GM13976 (cell line): ENCODE data around the gene ERLIN1.
A peak's percentile ranks its signal among the peaks of the same experiment; 100 is the strongest.

Experiments
- DNase-seq: peaks from one replicate; pipeline ENCODE4 v3.0.0; 2012; ENCODE audit warnings: low spot score
- in situ Hi-C: fragments of 300-500 bp; cut with MboI; formaldehyde crosslinking; loops from one replicate; pipeline ENCODE4 v1.12.0; 2022; ENCODE audit warnings: low sequenced_read_pairs, mixed read lengths, inconsistent platforms; ENCODE audit not compliant: unreplicated experiment
- TF ChIP-seq, protein P1 (sequence below): IDR thresholded peaks from 2 replicates; pipeline ENCODE4 v1.5.1; 2012; ENCODE audit warnings: borderline replicate concordance, mild to moderate bottlenecking; ENCODE audit not compliant: insufficient read depth; ENCODE audit errors: extremely low read depth, missing control alignments, control extremely low read depth

Gene ERLIN1

GRCh38 chr10:100151723-100152300 lies 34.0 kb downstream of the ERLIN1 start:
- in situ Hi-C loops: no loop called here

DNA sequence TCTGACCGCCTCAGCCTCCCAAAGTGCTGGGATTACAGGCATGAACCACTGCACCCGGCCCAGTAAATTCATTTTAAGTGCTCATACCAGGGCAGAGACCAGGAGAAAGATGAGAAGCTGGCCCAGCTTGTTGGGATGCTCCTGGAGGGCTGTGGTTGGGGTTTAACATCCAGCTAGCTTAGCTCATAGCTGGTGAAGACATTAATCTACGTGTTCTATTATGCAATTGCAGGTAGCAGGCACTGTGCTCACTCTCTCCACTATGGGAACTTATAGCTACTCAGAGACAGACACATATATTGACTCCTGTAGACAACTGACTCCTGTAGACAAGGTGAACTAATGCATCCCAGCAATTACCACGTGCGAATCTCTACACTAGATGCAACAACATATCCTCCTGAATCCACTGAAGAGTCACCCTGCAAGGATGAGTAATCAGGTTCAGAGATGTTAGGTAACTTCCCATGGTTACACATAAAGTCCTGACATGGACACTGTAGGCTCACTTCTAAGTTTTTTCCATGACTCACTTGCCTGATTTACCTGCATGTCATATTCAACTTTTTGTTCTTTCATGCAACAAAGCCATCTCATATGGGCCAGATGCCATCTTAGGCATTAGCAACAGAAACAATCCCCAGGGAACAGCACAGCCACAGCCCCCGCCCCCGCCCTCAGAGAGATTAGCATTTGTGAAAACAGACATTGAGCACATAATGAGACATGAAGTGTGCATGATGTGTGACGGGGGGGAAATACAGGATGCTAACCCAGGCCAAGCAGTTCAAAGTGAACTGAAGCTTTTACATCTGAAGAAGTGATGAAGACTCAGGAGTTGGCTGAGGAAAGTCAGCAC lies 37.2 kb downstream of the ERLIN1 start:
- DNase-seq: peak; percentile 64
- in situ Hi-C loops: no loop called here
- TF ChIP-seq, protein P1, sequence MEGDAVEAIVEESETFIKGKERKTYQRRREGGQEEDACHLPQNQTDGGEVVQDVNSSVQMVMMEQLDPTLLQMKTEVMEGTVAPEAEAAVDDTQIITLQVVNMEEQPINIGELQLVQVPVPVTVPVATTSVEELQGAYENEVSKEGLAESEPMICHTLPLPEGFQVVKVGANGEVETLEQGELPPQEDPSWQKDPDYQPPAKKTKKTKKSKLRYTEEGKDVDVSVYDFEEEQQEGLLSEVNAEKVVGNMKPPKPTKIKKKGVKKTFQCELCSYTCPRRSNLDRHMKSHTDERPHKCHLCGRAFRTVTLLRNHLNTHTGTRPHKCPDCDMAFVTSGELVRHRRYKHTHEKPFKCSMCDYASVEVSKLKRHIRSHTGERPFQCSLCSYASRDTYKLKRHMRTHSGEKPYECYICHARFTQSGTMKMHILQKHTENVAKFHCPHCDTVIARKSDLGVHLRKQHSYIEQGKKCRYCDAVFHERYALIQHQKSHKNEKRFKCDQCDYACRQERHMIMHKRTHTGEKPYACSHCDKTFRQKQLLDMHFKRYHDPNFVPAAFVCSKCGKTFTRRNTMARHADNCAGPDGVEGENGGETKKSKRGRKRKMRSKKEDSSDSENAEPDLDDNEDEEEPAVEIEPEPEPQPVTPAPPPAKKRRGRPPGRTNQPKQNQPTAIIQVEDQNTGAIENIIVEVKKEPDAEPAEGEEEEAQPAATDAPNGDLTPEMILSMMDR: no peak

More at GRCh38 chr10:100151723-100152300, 34.0 kb downstream of the ERLIN1 start:
- no peak for DNase-seq
- TF ChIP-seq, protein P1: no peak

DNA sequence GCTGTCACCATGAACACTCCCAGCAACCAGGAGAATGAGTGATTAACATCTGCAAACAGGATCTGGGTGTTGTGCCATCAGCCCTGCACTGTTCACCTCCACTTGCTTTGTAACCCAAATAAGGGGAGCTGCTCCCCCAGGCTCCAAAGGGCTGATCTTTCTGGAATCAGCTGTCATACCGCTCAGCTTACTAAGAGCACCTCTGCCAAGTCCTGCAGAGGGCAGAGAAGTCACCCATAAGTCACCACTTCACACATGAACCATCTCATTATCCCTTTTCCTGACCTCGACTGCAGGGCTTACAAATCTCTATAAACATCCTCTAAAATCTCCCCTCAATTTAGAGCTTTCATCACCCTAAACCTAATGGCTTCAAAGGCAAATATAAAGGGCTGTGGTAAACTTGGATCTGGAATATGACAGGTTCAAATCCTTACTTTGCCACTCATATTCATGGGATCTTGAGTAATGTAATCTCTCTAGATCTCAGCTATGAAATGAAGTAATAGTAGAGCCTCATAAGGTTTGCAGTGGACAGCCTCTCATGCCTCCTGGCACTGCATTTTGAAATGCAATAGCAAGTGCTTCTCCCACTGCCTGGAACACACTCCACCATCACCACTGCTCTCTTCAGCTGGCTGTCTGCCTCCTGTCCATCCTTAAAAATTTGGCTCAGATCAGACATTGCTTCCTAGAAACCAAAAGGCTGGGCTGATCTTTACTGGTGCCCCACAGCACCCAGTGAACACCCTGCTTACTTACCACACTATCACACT lies 38.8 kb downstream of the ERLIN1 start:
- DNase-seq: no peak
- in situ Hi-C loops: no loop called here
- TF ChIP-seq, protein P1: no peak

- TF ChIP-seq, protein P1: no peak
- no peak for DNase-seq
- in situ Hi-C loops: no loop called here
These were observed 39.4 kb downstream of the ERLIN1 start for GRCh38 chr10:100146398-100146797.

- TF ChIP-seq, protein P1: no peak
- no peak for DNase-seq
- in situ Hi-C loops: no loop called here
These were observed 42.1 kb downstream of the ERLIN1 start for GRCh38 chr10:100143756-100144155.

DNA sequence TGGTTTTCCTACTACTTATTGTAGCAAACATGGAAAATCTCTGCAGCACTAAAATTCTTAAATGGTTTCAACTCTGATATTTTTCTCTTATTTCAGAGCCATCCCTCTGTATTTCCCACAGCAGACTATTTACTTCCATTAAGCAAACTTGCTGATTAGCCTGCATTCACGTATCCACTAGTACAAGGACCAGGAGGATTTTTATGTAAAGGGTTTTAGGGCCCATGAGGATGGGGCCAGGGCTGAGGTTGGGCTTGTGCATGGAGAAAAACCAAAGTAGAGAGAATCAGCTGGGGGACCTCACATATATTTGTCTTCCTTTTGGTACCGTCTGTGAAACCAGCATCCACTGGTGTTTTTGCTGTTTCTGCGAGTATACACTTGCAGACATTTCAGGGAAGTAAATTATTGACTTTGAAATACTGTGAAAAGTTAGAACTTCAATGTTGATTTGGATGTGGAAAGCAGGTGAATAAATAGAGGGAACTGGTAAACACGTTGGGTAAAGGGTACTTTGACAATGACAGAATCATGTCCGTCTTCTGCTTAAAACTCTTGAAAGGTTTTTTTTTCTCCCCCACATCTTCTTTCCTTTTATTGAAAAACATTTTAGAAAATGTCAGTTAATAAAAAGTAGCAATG lies 44.3 kb downstream of the ERLIN1 start:
- in situ Hi-C loops: no loop called here
- TF ChIP-seq, protein P1: no peak
- no peak for DNase-seq
